ENCODE results near the gene TRIM32.

TRIM32 gene

DNA sequence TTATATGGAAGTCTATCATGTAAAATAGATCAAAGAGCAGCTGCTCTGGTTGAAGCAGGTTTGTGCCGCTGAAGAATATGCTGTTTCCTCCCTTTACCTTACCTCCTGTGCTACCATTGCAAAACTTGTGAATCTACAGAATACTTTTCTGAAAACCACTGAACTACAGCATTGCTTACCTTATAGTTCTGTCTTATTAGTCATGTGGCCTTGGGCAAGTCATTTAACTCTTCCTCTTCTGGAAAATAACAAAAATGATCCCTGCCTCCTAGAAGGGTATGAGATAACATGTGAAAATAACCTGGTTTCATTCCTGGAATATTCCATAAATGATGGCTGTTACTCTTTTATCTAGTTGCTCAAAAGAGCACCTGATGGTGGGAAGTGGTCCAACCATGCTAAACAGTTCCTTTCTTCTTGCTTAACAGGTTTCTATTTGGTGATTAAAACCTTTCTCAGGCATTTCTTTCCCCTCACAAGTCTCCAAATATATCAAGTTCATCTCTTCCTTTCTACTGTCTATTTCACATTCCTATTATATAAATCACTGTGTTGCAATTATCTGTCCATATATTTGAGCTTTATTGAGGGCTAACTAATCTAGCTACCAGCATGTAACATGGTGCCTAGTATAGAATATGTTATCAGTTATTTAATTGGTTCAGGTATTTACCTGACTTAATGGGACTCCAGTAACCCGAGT lies 15.0 kb downstream of the TRIM32 start:
- Histone ChIP-seq H3K9me3 (no peaks in the 10 kb centered on the region; the same call in 1 of the 2 replicates), H3K4me1 (no peaks in the 10 kb centered on the region), H3K36me3 (replicated peaks) (peaks cover 36% of the 10 kb centered on the region), H3K4me3 (no peak overlapping the region), H3K27me3 (ENCODE audit: low read depth) (no peaks in the 10 kb centered on the region)
- in situ Hi-C loops (cut with MboI; ENCODE audit: low sequenced_read_pairs), result no loop called here
- DNase-seq (ENCODE audit: low spot score in 2 of 2), result no peak

DNA sequence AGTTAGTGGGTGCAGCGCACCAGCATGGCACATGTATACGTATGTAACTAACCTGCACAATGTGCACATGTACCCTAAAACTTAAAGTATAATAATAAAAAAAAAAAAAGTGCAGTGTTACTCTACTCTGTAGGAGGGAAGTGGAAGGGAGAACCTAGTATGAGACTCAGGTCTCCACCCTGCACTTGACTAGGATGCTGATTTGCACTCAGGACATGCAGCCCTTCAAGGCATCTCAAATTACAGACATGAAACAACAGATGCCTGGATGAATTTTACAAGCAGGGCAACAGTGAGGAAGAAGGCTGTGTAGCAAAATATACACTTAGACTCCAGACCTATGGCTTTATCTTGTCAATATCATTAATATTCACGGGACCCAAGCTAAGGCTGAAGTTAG lies 16.5 kb downstream of the TRIM32 start:
- H3K4me1 ChIP-seq, result no peaks in the 10 kb centered on the region
- H3K4me3 ChIP-seq, result no peak overlapping the region
- in situ Hi-C loops (cut with MboI; ENCODE audit: low sequenced_read_pairs), result no loop called here
- H3K27me3 ChIP-seq (ENCODE audit: low read depth), result no peaks in the 10 kb centered on the region
- DNase-seq (ENCODE audit: low spot score in 2 of 2), result no peak
- no peaks in the 10 kb centered on the region; the same call in 1 of the 2 replicates for H3K9me3 ChIP-seq
- H3K36me3 ChIP-seq (replicated peaks), result peaks cover 28% of the 10 kb centered on the region

DNA sequence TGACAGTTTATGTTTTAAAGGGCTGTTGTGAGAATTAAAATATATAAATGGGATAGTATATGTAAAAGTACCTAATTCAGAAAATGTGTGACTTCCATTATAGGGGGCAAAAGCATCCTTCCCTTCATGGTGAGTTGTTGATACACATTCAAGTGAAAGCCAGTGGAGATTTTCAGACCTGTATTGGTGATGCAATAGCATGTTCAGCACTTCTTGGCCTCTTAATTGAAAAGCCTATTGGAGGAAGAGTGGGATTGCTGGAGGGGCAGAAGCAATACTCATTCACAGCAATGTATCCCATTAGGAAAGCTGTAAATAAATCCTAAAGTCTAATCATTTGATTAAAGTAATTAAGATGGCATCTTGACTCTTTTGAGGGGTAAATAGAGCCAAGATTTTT lies 17.4 kb downstream of the TRIM32 start:
- Histone ChIP-seq H3K4me3 (no peak overlapping the region), H3K4me1 (no peaks in the 10 kb centered on the region), H3K27me3 (ENCODE audit: low read depth) (no peaks in the 10 kb centered on the region), H3K36me3 (replicated peaks) (peaks cover 19% of the 10 kb centered on the region), H3K9me3 (no peaks in the 10 kb centered on the region; the same call in 1 of the 2 replicates)
- in situ Hi-C loops (cut with MboI; ENCODE audit: low sequenced_read_pairs), result no loop called here
- no peak for DNase-seq (ENCODE audit: low spot score in 2 of 2)

DNA sequence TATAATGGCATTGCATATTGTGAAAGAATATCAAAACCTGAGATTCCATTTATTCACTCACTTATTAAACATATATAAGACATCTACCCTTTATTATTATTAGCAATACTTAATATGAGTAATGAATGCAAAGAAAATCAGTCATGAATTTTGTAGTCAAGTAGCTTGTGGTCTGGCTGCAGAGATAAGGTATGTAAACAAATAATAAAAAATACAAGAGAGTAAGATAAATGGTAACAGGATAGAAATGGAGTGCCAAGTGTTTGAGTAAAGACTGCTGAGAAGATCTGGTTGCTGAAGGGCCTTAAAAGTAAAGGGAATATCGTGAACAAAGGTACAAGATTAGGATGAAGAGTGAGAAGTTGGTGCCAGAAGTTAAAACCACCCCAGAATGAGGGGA lies 18.4 kb downstream of the TRIM32 start:
- DNase-seq (ENCODE audit: low spot score in 2 of 2), result no peak
- Histone ChIP-seq H3K9me3 (no peaks in the 10 kb centered on the region; the same call in 1 of the 2 replicates), H3K36me3 (replicated peaks) (peaks cover 10% of the 10 kb centered on the region), H3K4me3 (no peak overlapping the region), H3K4me1 (no peaks in the 10 kb centered on the region), H3K27me3 (ENCODE audit: low read depth) (no peaks in the 10 kb centered on the region)
- in situ Hi-C loops (cut with MboI; ENCODE audit: low sequenced_read_pairs), result no loop called here

DNA sequence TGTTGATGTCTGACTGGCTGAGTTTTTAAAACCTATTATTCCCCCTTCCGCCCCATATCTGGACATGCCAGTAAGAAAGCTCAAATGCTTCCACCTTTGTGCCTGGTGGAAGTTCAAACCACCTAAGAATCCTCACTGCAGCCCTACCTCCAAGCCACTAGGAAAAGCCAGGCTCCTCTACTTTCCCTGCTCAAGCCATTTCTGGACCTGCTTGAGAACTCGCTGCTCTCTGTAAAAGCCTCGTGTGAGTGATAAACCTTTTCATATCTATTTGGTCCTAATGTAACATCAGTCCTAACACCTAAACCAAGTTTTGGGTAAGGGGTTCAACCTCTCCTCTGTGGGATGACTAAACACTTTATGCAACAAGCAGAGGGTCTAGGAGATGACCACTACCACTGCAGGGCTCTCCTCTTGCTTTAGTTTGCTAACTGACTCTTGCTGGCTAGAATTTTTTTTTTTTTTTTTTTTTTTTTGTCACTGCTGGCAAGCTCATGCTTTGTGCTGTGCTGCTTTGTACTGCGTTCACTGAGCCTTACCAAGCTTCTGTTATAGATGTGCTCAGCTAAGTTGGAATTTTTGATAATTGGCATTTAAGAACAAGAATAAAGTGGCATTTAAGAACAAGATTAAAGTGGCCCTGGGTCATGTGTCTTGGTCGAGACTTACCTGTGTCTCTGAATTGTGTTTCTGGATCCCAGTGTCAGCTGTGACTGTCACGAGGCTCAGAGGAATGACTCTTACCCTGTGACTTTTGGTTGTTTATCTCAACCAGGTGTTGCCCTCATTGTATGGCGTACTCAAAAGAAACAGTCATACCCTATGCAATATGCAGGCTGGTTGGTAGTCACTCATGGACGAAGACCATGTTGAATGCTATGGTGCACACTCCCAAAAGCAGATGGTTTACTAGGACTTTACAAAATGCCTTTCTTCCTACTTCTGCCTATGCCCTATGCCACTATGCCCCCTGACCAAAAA lies 19.5 kb downstream of the TRIM32 start:
- Histone ChIP-seq H3K27me3 (ENCODE audit: low read depth) (no peaks in the 10 kb centered on the region), H3K36me3 (replicated peaks) (peaks cover 5% of the 10 kb centered on the region; the same call in 1 of the 2 replicates), H3K4me1 (no peaks in the 10 kb centered on the region), H3K9me3 (no peaks in the 10 kb centered on the region; the same call in 1 of the 2 replicates), H3K4me3 (no peak overlapping the region)
- in situ Hi-C loops (cut with MboI; ENCODE audit: low sequenced_read_pairs), result no loop called here
- no peak for DNase-seq (ENCODE audit: low spot score in 2 of 2)

DNA sequence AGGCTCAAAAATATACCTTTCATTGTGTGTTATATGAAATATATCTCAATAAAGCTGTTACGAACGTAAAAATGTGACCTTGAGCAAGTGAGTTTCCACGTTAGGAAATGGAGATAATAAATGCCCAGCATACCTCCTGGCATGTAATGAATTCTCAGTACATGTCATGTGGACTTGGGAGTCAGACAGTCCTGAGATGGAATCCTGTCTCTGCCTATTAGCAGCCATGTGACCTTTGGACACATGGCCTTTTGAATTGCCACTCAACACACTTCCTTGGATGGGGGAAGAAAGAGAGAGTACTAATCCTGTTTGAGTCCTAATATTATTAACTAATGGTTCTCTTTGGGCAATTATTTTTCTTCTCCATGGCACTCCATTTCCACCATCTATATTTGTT lies 25.7 kb downstream of the TRIM32 start:
- H3K9me3 ChIP-seq, result no peaks in the 10 kb centered on the region
- no peak for DNase-seq (ENCODE audit: low spot score in 2 of 2)
- in situ Hi-C loops (cut with MboI; ENCODE audit: low sequenced_read_pairs), result no loop called here
- peaks cover 3% of the 10 kb centered on the region for H3K4me1 ChIP-seq
- H3K36me3 ChIP-seq (replicated peaks), result no peaks in the 10 kb centered on the region
- no peak overlapping the region for H3K4me3 ChIP-seq
- H3K27me3 ChIP-seq (ENCODE audit: low read depth), result no peaks in the 10 kb centered on the region

DNA sequence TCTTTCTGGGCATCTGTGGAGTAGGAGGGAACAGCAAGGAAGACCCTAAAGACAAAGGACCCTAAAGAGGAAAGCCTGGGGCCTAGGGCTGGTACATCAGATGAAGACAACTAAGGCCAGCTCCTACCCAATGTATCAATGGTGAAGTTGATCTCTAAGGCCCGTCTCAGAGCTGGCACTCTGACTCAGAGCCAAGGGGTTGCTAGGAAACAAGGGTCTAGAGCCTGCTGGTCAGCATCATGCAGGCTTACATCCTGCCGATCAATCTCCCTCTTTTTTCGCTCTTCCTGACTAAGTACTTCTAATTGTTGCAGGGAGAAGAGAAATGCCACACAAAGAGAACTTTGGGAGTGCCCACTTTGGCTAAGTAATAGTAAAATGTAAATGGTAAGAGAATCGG lies 26.2 kb downstream of the TRIM32 start:
- Histone ChIP-seq H3K36me3 (replicated peaks) (no peaks in the 10 kb centered on the region), H3K27me3 (ENCODE audit: low read depth) (no peaks in the 10 kb centered on the region), H3K4me3 (no peak overlapping the region), H3K9me3 (no peaks in the 10 kb centered on the region), H3K4me1 (peaks cover 8% of the 10 kb centered on the region)
- in situ Hi-C loops (cut with MboI; ENCODE audit: low sequenced_read_pairs), result no loop called here
- DNase-seq (ENCODE audit: low spot score in 2 of 2), result no peak

DNA sequence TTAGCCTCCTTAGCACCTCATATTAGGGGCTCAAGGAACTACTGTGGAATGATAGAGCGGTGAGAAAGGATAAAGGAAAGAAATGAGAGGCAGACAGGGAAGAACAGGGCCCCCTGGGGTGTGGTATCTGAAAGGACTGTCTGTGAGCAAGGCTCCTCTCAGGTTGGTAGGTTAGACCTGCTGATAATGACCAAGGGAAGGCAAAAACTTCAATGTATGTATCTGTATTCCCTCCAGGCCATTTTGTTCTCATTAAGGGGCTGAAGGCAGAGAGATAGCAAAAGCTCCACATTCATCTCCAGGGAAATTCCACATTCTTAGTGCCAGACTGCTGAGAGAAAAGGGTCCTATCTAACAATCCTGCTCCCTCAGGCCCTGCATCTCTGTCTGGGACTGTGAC lies 28.6 kb downstream of the TRIM32 start:
- no peak overlapping the region for H3K4me3 ChIP-seq
- DNase-seq (ENCODE audit: low spot score in 2 of 2), result no peak
- H3K36me3 ChIP-seq (replicated peaks), result no peaks in the 10 kb centered on the region
- in situ Hi-C loops (cut with MboI; ENCODE audit: low sequenced_read_pairs), result no loop called here
- no peaks in the 10 kb centered on the region for H3K27me3 ChIP-seq (ENCODE audit: low read depth)
- peaks cover 5% of the 10 kb centered on the region; the same call in 1 of the 2 replicates for H3K9me3 ChIP-seq
- H3K4me1 ChIP-seq, result peaks cover 32% of the 10 kb centered on the region

DNA sequence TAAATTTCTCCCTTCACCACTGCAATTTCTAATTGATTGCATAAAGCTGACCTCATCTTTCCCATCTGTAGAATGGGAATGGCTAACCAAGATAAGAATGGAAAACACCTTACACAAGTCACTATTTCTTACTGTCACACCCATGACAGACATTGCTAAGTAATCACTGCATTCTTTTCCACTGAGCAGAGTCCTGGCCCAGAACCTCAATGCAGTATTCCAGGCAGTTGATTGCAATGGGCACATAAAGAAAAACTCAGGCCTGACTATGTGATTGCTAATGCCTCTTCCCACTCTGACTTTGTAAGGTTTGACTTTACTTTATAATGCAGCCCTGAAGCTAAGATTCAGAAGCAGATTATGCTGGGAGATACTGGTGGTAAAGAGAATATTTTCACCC lies 29.3 kb downstream of the TRIM32 start:
- no peak for DNase-seq (ENCODE audit: low spot score in 2 of 2)
- Histone ChIP-seq H3K9me3 (peaks cover 5% of the 10 kb centered on the region; the same call in 1 of the 2 replicates), H3K36me3 (replicated peaks) (no peaks in the 10 kb centered on the region), H3K27me3 (ENCODE audit: low read depth) (no peaks in the 10 kb centered on the region), H3K4me1 (peaks cover 32% of the 10 kb centered on the region), H3K4me3 (no peak overlapping the region)
- in situ Hi-C loops (cut with MboI; ENCODE audit: low sequenced_read_pairs), result no loop called here

DNA sequence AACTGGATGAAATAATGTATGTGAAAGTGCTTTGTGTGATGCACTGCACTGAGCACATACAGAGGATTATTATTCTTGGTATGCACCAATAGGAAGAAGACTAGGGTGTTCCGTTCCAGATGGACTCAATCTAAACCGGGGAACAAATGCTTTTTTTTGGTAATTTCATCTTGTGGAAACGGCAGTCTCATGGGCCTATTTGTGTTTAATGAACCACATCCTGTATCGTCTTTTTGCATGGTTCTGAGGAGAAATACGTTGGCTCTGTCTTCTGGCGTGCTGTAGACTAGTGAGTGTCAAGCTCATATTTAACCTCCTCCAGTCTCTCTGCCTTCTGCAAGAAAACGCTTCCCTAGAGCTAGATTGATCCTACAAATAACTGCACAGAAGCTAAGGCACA lies 30.0 kb downstream of the TRIM32 start:
- H3K36me3 ChIP-seq (replicated peaks), result no peaks in the 10 kb centered on the region
- H3K4me3 ChIP-seq, result no peak overlapping the region
- DNase-seq (ENCODE audit: low spot score in 2 of 2), result no peak
- in situ Hi-C loops (cut with MboI; ENCODE audit: low sequenced_read_pairs), result no loop called here
- H3K4me1 ChIP-seq, result peaks cover 32% of the 10 kb centered on the region
- H3K27me3 ChIP-seq (ENCODE audit: low read depth), result no peaks in the 10 kb centered on the region
- H3K9me3 ChIP-seq, result peaks cover 5% of the 10 kb centered on the region; the same call in 1 of the 2 replicates

DNA sequence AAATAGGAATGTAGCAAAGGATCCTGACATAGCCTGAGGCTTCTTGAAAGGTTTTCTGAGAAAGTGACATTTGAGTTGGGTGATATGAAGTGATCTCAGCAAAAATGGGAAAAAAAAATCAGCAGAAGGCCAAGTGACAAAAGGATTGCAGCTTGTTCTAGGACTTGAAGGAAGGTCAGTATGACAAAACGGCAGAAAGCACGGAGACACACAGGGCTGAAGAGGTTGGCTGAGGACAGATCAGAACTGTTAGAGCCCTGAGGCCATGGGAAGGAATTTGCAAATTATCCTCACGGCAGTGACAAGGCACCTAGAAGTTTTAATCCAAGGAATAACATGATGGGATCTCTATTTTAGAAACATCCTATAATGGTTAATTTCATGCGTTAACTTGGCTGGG lies 31.0 kb downstream of the TRIM32 start:
- peak; percentile 12 to 41 for DNase-seq (ENCODE audit: low spot score in 2 of 2)

DNA sequence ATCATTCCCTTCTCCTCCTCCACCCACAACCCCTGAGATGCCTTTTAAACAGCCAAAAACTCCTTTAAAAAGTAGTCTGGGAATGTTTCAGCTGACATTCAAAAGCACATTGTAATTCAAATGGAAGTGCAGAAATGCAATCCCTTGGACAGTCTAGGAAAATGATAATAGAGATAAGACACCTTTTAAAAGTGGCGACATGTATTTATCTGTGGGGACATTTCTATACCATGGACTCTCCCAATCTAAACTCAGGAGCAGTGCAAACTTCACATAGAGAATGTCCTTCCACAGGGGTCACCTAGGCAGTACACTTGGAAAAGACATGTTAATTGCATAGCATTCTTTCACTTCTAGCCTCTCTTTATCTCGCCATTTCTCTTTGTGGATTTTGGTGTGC lies 33.0 kb downstream of the TRIM32 start:
- in situ Hi-C loops (cut with MboI; ENCODE audit: low sequenced_read_pairs), result no loop called here
- H3K4me1 ChIP-seq, result peaks cover 32% of the 10 kb centered on the region
- no peaks in the 10 kb centered on the region for H3K27me3 ChIP-seq (ENCODE audit: low read depth)
- DNase-seq (ENCODE audit: low spot score in 2 of 2), result peak; percentile 36 to 81
- H3K4me3 ChIP-seq, result no peak overlapping the region
- peaks cover 5% of the 10 kb centered on the region; the same call in 1 of the 2 replicates for H3K9me3 ChIP-seq
- no peaks in the 10 kb centered on the region for H3K36me3 ChIP-seq (replicated peaks)

More for the DNA sequence above, 31.0 kb downstream of the TRIM32 start:
- peaks cover 5% of the 10 kb centered on the region; the same call in 1 of the 2 replicates for H3K9me3 ChIP-seq
- H3K27me3 ChIP-seq (ENCODE audit: low read depth), result no peaks in the 10 kb centered on the region
- in situ Hi-C loops (cut with MboI; ENCODE audit: low sequenced_read_pairs), result no loop called here
- H3K4me3 ChIP-seq, result no peak overlapping the region
- no peaks in the 10 kb centered on the region for H3K36me3 ChIP-seq (replicated peaks)
- H3K4me1 ChIP-seq, result peaks cover 32% of the 10 kb centered on the region

DNA sequence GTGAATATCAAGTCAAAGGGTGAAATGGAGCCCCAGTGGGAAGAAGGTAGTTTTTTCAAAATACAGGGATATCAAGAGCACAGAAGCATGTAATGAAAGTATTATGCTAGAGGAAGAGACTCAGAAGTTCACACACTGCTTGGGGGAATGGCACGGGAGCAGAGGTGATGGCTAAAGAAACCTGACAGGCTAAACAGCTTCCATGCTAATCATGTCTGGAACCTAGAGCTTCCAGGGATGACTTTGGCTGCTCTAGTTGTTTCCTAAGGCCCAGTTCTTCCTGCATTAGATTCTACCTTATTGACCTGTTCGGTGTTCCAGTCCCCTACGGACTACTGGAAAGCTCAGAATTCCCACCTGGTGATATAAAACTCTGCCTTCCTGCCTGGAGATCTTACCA lies 34.3 kb downstream of the TRIM32 start:
- Histone ChIP-seq H3K27me3 (ENCODE audit: low read depth) (no peaks in the 10 kb centered on the region), H3K4me3 (no peak overlapping the region), H3K9me3 (peaks cover 5% of the 10 kb centered on the region; the same call in 1 of the 2 replicates), H3K4me1 (peaks cover 32% of the 10 kb centered on the region), H3K36me3 (replicated peaks) (no peaks in the 10 kb centered on the region)
- in situ Hi-C loops (cut with MboI; ENCODE audit: low sequenced_read_pairs), result no loop called here
- no peak for DNase-seq (ENCODE audit: low spot score in 2 of 2)

DNA sequence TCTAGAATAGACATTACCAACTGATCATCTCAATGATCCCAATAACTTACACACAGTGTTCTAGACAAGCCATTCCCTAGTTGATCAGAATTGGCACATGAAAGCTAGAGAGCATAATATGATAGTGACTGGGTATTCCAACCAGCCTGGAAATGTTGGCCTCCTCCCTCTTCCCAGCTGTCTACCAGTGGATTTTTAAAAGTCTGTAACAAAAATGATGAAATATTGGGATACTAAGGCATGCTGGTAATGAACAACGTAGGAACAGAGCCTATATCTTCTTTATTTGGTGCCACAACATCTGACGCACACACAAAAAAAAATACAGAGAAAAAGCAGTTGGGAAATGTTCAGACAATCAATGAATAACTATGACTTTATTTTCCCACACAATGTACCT lies 34.8 kb downstream of the TRIM32 start:
- no peaks in the 10 kb centered on the region for H3K36me3 ChIP-seq (replicated peaks)
- peaks cover 32% of the 10 kb centered on the region for H3K4me1 ChIP-seq
- no peak overlapping the region for H3K4me3 ChIP-seq
- in situ Hi-C loops (cut with MboI; ENCODE audit: low sequenced_read_pairs), result no loop called here
- H3K9me3 ChIP-seq, result peaks cover 5% of the 10 kb centered on the region; the same call in 1 of the 2 replicates
- no peaks in the 10 kb centered on the region for H3K27me3 ChIP-seq (ENCODE audit: low read depth)
- DNase-seq (ENCODE audit: low spot score in 2 of 2), result no peak
